Neural progenitor cell (in vitro differentiated cells): Measurements from ENCODE around the gene RHOJ. TPM values are rescaled to one million over a fixed set of nuclear protein-coding genes. Genes with fewer than 3 reads are reported as not detected.

Experiments used
- DNase-seq: peaks from one replicate; pipeline ENCODE4 v3.0.0-alpha.2; 2016; ENCODE audit warnings: low spot score
- H2AFZ ChIP-seq: fragments of 200-600 bp; sonication (generic); replicated peaks from 2 replicates; pipeline ENCODE4 v1.6.1; 2016; ENCODE audit warnings: antibody characterized with exemption
- H3F3A ChIP-seq: fragments of 200-600 bp; sonication (generic); 2 replicates; pipeline ENCODE4 v1.6.1; 2016; ENCODE audit warnings: antibody characterized with exemption, low read depth
- H3K27ac ChIP-seq: fragments of 200-600 bp; sonication (generic); 2 replicates; pipeline ENCODE4 v1.5.1; 2016; ENCODE audit warnings: mild to moderate bottlenecking
- H3K27me3 ChIP-seq: fragments of 200-600 bp; sonication (generic); 2 replicates; pipeline ENCODE4 v1.6.1; 2016; ENCODE audit warnings: mild to moderate bottlenecking, moderate library complexity
- H3K36me3 ChIP-seq: fragments of 200-600 bp; sonication (generic); 2 replicates; pipeline ENCODE4 v1.5.1; 2016
- H3K4me1 ChIP-seq: fragments of 200-600 bp; sonication (generic); 2 replicates; pipeline ENCODE4 v1.6.1; 2016; ENCODE audit warnings: mixed run types
- H3K4me2 ChIP-seq: fragments of 200-600 bp; sonication (generic); 2 replicates; pipeline ENCODE4 v1.6.1; 2016
- H3K4me3 ChIP-seq: fragments of 200-600 bp; sonication (generic); 2 replicates; pipeline ENCODE4 v1.5.1; 2016
- H3K79me2 ChIP-seq: fragments of 200-600 bp; sonication (generic); 2 replicates; pipeline ENCODE4 v1.6.1; 2016; ENCODE audit warnings: low read depth
- H3K9ac ChIP-seq: fragments of 200-600 bp; sonication (generic); 2 replicates; pipeline ENCODE4 v1.6.1; 2016
- H3K9me3 ChIP-seq: fragments of 200-600 bp; sonication (generic); 2 replicates; pipeline ENCODE4 v1.5.1; 2016; ENCODE audit warnings: low read depth
- H4K20me1 ChIP-seq: fragments of 200-600 bp; sonication (generic); 2 replicates; pipeline ENCODE4 v1.6.1; 2016; ENCODE audit warnings: low read depth
- H3K27ac Mint-ChIP-seq: 3 replicates; pipeline ENCODE4 v1.8.0; 2021; ENCODE audit warnings: mixed read lengths
- H3K27me3 Mint-ChIP-seq: 2 replicates; pipeline ENCODE4 v1.8.0; 2022; ENCODE audit warnings: low read depth, mild to moderate bottlenecking, inconsistent platforms, moderate library complexity, mixed read lengths; ENCODE audit not compliant: insufficient read depth
- H3K36me3 Mint-ChIP-seq: 3 replicates; pipeline ENCODE4 v1.8.0; 2021; ENCODE audit warnings: mixed read lengths
- H3K4me1 Mint-ChIP-seq: 3 replicates; pipeline ENCODE4 v1.8.0; 2021; ENCODE audit warnings: mixed read lengths
- H3K4me3 Mint-ChIP-seq: 3 replicates; pipeline ENCODE4 v1.8.0; 2021; ENCODE audit warnings: mild to moderate bottlenecking, moderate library complexity, mixed read lengths
- H3K9me3 Mint-ChIP-seq: 3 replicates; pipeline ENCODE4 v1.8.0; 2020; ENCODE audit warnings: mixed read lengths
- EZH2 ChIP-seq: fragments of 200-600 bp; sonication (generic); IDR thresholded peaks from 2 replicates; pipeline ENCODE4 v1.6.1; 2017; ENCODE audit warnings: antibody characterized with exemption, mild to moderate bottlenecking, moderate library complexity
- EZH2phosphoT487 ChIP-seq: fragments of 200-600 bp; sonication (generic); IDR thresholded peaks from 2 replicates; pipeline ENCODE4 v1.6.1; 2017; ENCODE audit warnings: antibody characterized with exemption
- total RNA-seq: library from RNA; depleted of rRNA; stranded (reverse); fragments of >200 nt; gene quantifications from 2 replicates; pipeline ENCODE4 v1.2.3, GENCODE V29; 2015; ENCODE audit warnings: low replicate concordance
- TF ChIP-seq, protein P1 (sequence below): fragments of 200-600 bp; sonication (generic); IDR thresholded peaks from 2 replicates; pipeline ENCODE4 v1.5.1; 2017; ENCODE audit warnings: antibody characterized with exemption, mild to moderate bottlenecking

The RHOJ gene
- total RNA-seq, 1 donor from 2014 or later: not detected

DNA sequence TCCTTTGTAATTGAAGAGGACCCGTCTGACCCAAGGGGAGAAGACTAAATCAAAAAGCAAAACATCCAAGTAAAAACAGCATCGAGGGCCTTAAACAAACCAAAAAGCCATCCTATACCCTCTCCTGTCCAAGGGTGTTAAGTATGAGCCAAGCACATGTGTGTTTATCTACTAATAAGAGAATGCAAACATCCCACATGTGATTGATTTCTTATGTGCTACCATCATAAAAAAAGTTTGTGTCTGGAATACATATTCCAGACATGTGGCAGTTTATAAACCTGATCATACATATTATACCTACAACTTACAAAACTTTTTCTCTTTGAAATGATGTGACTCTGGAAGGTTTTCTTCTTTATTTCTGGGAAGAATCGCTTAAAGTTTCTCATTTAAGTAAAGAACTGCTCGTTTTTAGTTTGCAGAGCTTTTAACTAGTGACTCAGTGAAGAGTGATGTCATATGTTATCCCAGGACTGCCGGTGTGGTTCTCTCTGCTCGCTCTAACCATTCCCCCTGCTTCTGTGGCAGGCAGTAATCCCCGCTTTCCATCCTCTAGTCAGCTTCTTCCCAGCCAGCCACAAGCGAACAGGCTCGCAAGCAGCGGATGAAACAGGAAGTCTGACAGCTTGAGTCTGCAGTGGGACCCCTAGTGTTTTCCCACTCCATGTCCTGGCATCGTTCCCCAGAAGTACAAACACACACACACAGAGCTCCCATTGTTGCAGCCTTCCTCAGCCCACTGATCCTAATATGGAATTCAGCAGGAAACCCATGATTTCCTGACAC, 431 bp upstream of the RHOJ start:
- Histone ChIP-seq H3K36me3 (no peaks in the 10 kb centered on the region), H3K27ac (peak overlapping the region; percentile 38), H4K20me1 (no peaks in the 10 kb centered on the region), H3K4me3 (peak overlapping the region; percentile 35), H3K27me3 (no peaks in the 10 kb centered on the region), H3K4me2 (peak overlapping the region; percentile 74), H2AFZ (peak overlapping the region; percentile 89), H3K79me2 (no peaks in the 10 kb centered on the region), H3K9ac (no peak overlapping the region), H3K4me1 (peaks cover 19% of the 10 kb centered on the region), H3K9me3 (no peaks in the 10 kb centered on the region), H3F3A (peaks cover 18% of the 10 kb centered on the region)
- Mint-ChIP-seq H3K27ac (no peak overlapping the region), H3K4me3 (no peak overlapping the region), H3K36me3 (no peaks in the 10 kb centered on the region), H3K9me3 (no peaks in the 10 kb centered on the region), H3K4me1 (peaks cover 6% of the 10 kb centered on the region), H3K27me3 (no peaks in the 10 kb centered on the region)
- peak; percentile 77 for DNase-seq
- TF ChIP-seq, protein P1, sequence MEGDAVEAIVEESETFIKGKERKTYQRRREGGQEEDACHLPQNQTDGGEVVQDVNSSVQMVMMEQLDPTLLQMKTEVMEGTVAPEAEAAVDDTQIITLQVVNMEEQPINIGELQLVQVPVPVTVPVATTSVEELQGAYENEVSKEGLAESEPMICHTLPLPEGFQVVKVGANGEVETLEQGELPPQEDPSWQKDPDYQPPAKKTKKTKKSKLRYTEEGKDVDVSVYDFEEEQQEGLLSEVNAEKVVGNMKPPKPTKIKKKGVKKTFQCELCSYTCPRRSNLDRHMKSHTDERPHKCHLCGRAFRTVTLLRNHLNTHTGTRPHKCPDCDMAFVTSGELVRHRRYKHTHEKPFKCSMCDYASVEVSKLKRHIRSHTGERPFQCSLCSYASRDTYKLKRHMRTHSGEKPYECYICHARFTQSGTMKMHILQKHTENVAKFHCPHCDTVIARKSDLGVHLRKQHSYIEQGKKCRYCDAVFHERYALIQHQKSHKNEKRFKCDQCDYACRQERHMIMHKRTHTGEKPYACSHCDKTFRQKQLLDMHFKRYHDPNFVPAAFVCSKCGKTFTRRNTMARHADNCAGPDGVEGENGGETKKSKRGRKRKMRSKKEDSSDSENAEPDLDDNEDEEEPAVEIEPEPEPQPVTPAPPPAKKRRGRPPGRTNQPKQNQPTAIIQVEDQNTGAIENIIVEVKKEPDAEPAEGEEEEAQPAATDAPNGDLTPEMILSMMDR: no peak
- TF ChIP-seq EZH2 (no peak), EZH2phosphoT487 (no peak)

- Histone ChIP-seq H3K9me3 (no peaks in the 10 kb centered on the region), H3F3A (peaks cover 18% of the 10 kb centered on the region), H3K4me2 (peak overlapping the region; percentile 74), H3K27me3 (no peaks in the 10 kb centered on the region), H3K9ac (no peak overlapping the region), H3K27ac (no peak overlapping the region), H2AFZ (peak overlapping the region; percentile 89), H4K20me1 (no peaks in the 10 kb centered on the region), H3K4me1 (peaks cover 19% of the 10 kb centered on the region), H3K4me3 (peak overlapping the region; percentile 35), H3K36me3 (no peaks in the 10 kb centered on the region), H3K79me2 (no peaks in the 10 kb centered on the region)
- H3K27ac Mint-ChIP-seq: no peak overlapping the region
- H3K36me3 Mint-ChIP-seq: no peaks in the 10 kb centered on the region
- TF ChIP-seq, protein P1: no peak
- TF ChIP-seq EZH2 (no peak), EZH2phosphoT487 (no peak)
- no peaks in the 10 kb centered on the region for H3K27me3 Mint-ChIP-seq
- H3K9me3 Mint-ChIP-seq: no peaks in the 10 kb centered on the region
- no peak for DNase-seq
- peaks cover 6% of the 10 kb centered on the region for H3K4me1 Mint-ChIP-seq
- no peak overlapping the region for H3K4me3 Mint-ChIP-seq
Observed at GRCh38 chr14:63205044-63205575, 867 bp downstream of the RHOJ start.

DNA sequence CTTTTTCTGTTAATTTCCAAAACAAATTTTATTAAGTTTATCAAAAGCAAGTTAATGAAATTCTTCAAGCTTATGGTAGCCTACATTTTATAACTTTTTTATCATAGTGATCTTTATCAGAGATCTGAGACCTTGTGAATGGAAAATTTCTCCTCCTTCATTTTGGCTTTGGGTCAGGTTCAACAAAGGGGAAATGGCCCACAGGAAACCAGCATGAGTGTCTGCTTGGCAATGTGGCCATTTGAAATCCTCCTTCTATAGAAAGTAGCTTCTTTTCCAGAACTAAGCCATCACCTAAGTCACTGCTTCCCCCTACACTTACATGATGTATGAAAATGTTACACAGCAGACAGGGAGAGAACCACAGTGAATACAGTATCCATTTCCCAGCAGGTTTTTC, 1.6 kb downstream of the RHOJ start:
- Mint-ChIP-seq H3K27me3 (no peaks in the 10 kb centered on the region), H3K27ac (no peak overlapping the region), H3K36me3 (no peaks in the 10 kb centered on the region), H3K4me3 (peak overlapping the region; percentile 30), H3K9me3 (no peaks in the 10 kb centered on the region), H3K4me1 (peaks cover 6% of the 10 kb centered on the region)
- Histone ChIP-seq H3K27ac (no peak overlapping the region), H4K20me1 (no peaks in the 10 kb centered on the region), H3K9me3 (no peaks in the 10 kb centered on the region), H3K4me1 (peaks cover 19% of the 10 kb centered on the region), H3K4me2 (no peak overlapping the region), H3K4me3 (no peak overlapping the region), H2AFZ (no peak overlapping the region), H3F3A (peaks cover 18% of the 10 kb centered on the region), H3K36me3 (no peaks in the 10 kb centered on the region), H3K27me3 (no peaks in the 10 kb centered on the region), H3K9ac (no peak overlapping the region), H3K79me2 (no peaks in the 10 kb centered on the region)
- TF ChIP-seq EZH2 (no peak), EZH2phosphoT487 (no peak)
- TF ChIP-seq, protein P1: no peak
- no peak for DNase-seq
